Thyroid gland (tissue), 4 donors: ENCODE data around the gene GTF3C2. TPM values are rescaled to one million over a fixed set of nuclear protein-coding genes. Genes with fewer than 3 reads are reported as not detected.

Experiments
- DNase-seq, 2 donors: peaks; one replicate each; pipeline ENCODE4 v3.0.0-alpha.2; 2019
- H3K27ac ChIP-seq, 3 donors: fragments of 200-600 bp; sonication (generic); 1 replicate in 2 of 3; 2 replicates in 1 of 3; pipeline ENCODE4 v1.5.1; 2016 to 2019; ENCODE audit warnings: mild to moderate bottlenecking in 1 of 3, moderate library complexity in 1 of 3
- H3K27me3 ChIP-seq: fragments of 200-600 bp; sonication (generic); one replicate; pipeline ENCODE4 v1.5.1; 2019
- H3K36me3 ChIP-seq, 2 donors: fragments of 200-600 bp; sonication (generic); one replicate each; pipeline ENCODE4 v1.5.1; 2016 to 2019
- H3K4me1 ChIP-seq, 2 donors: fragments of 200-600 bp; sonication (generic); one replicate each; pipeline ENCODE4 v1.5.1; 2017 to 2019
- H3K4me3 ChIP-seq, 3 donors: fragments of 200-600 bp; sonication (generic); replicated peaks in 1 of 3; 1 replicate in 2 of 3; 2 replicates in 1 of 3; pipeline ENCODE4 v1.5.1; 2016; ENCODE audit warnings: mild to moderate bottlenecking in 1 of 3
- H3K9me3 ChIP-seq: fragments of 200-600 bp; sonication (generic); one replicate; pipeline ENCODE4 v1.5.1; 2017
- POLR2A ChIP-seq, 2 donors: fragments of 450-650 bp; IDR thresholded peaks; one replicate each; pipeline ENCODE4 v1.6.1; 2017; ENCODE audit warnings: antibody characterized with exemption in 2 of 2, mild to moderate bottlenecking in 2 of 2, moderate library complexity in 1 of 2
- WGBS, 2 donors: methylation state at CpG; one replicate each; pipeline ENCODE4 v1.1.5; 2017; 5-methylcytosine and 5-hydroxymethylcytosine counted together
- intact Hi-C: fragments of 100-400 bp; cut with DNase I; formaldehyde crosslinking; loops from one replicate; pipeline ENCODE4 v1.15.1; 2023
- total RNA-seq, 4 donors: library from RNA; depleted of rRNA; stranded (reverse); fragments of >200 nt; gene quantifications; one replicate each; pipeline ENCODE4 v1.2.3, GENCODE V29; 2016
- TF ChIP-seq, protein P1 (sequence below), 6 experiments: fragments of 200-600 bp in 3 of 6; fragments of 450-650 bp in 3 of 6; sonication (generic) in 3 of 6; IDR thresholded peaks; one replicate each; pipeline ENCODE4 v1.5.1; 2016 to 2019; ENCODE audit warnings: antibody characterized with exemption in 6 of 6, mild to moderate bottlenecking in 2 of 6, inconsistent platforms in 1 of 6, moderate library complexity in 1 of 6

Gene GTF3C2
- total RNA-seq, 4 donors from 2014 or later: 44.7 to 86.6 (median 51.8) TPM

DNA sequence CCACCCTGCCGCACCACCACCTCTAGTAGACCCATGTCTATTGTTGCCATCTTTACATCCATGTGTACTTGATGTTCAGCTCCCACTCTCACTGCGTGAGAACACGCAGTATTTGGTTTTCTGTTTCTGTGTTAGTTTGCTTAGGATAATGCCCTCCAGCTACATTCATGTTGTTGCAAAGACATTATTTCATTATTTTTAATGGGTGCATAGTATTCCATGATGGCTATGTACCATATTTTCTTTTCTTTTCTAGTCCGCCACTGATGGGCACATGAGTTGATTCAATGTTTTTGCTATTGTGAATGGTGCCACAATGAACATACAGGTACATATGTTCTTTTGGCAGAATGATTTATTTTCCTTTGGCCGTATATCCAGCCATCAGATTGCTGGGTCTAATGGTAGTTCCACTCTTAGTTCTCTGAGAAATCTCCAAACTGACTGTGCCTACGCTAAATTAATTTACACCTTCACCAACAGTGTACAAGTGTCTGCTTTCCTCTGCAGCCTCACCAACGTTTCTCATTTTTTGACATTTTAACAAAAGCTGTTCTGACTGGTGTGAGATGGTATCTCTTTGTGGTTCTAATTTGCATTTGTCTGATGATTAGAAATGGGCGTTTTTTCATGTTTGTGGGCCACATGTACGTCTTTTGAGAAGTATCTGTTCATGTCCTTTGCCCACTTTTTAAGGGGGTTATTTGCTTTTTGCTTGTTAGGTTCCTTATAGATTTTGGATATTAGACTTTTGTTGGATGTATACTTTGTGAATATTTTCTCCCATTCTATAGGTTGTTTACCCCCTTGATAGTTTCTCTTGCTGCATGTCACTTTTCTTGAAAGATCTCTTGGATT, 34.5 kb upstream of the GTF3C2 start:
- WGBS, 2 donors: 95 to 96% methylated on average over 9 of the region's 9 CpGs
- TF ChIP-seq, protein P1, sequence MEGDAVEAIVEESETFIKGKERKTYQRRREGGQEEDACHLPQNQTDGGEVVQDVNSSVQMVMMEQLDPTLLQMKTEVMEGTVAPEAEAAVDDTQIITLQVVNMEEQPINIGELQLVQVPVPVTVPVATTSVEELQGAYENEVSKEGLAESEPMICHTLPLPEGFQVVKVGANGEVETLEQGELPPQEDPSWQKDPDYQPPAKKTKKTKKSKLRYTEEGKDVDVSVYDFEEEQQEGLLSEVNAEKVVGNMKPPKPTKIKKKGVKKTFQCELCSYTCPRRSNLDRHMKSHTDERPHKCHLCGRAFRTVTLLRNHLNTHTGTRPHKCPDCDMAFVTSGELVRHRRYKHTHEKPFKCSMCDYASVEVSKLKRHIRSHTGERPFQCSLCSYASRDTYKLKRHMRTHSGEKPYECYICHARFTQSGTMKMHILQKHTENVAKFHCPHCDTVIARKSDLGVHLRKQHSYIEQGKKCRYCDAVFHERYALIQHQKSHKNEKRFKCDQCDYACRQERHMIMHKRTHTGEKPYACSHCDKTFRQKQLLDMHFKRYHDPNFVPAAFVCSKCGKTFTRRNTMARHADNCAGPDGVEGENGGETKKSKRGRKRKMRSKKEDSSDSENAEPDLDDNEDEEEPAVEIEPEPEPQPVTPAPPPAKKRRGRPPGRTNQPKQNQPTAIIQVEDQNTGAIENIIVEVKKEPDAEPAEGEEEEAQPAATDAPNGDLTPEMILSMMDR (IDR thresholded peaks at IDR 0.05): no peak
- no peak for TF ChIP-seq POLR2A (IDR thresholded peaks at IDR 0.05)
- Histone ChIP-seq H3K9me3 (no peaks in the 10 kb centered on the region), H3K4me3 (no peak overlapping the region), H3K27ac (no peak overlapping the region), H3K4me1 (no peaks in the 10 kb centered on the region), H3K36me3 (no peaks in the 10 kb centered on the region), H3K27me3 (no peaks in the 10 kb centered on the region)
- no peak for DNase-seq
- intact Hi-C loops: no loop called here

DNA sequence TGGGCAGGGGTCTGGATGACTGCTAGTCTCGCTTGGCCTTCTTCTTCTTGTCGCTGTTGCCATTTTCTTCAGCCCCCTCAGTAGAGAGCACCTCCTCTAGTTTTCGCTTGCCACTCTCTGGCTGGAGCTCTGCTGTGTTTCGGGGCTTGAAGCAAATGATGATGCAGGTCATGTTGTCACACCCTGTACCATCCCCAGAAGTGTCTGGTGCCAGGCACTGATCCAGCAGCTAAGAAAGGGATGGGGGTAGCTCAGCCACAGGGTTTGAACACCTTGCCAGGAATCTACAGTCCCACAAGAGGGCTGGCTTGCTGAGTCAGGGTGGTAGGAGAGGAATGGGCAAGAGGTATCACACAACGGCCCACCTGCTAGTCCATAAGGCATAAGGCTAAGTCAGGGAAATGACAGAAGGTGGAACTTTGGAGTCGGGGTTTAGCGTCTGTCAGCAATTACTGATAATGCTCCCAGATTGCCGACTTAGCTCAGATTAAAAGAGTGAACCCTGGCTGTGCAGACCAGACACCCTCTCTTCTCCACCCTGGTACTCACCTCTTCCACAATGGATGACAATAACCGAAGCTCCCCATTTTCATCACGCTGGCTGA, 25.1 kb upstream of the GTF3C2 start:
- TF ChIP-seq POLR2A (IDR thresholded peaks at IDR 0.05): no peak
- TF ChIP-seq, protein P1 (IDR thresholded peaks at IDR 0.05): no peak
- no peak overlapping the region for H3K27ac ChIP-seq
- peaks cover 12 to 28% of the 10 kb centered on the region in 2 donors for H3K4me1 ChIP-seq
- 93 to 94% methylated on average over 10 of the region's 10 CpGs for WGBS, 2 donors
- no peak for DNase-seq
- H3K36me3 ChIP-seq: peaks cover 35 to 39% of the 10 kb centered on the region in 2 donors
- H3K4me3 ChIP-seq: no peak overlapping the region
- intact Hi-C loops: loop anchor here (2.0 kb wide), 1 partner anchor 47 kb away; the partner anchor contains the start of gene NRBP1
- no peaks in the 10 kb centered on the region for H3K27me3 ChIP-seq
- H3K9me3 ChIP-seq: no peaks in the 10 kb centered on the region

DNA sequence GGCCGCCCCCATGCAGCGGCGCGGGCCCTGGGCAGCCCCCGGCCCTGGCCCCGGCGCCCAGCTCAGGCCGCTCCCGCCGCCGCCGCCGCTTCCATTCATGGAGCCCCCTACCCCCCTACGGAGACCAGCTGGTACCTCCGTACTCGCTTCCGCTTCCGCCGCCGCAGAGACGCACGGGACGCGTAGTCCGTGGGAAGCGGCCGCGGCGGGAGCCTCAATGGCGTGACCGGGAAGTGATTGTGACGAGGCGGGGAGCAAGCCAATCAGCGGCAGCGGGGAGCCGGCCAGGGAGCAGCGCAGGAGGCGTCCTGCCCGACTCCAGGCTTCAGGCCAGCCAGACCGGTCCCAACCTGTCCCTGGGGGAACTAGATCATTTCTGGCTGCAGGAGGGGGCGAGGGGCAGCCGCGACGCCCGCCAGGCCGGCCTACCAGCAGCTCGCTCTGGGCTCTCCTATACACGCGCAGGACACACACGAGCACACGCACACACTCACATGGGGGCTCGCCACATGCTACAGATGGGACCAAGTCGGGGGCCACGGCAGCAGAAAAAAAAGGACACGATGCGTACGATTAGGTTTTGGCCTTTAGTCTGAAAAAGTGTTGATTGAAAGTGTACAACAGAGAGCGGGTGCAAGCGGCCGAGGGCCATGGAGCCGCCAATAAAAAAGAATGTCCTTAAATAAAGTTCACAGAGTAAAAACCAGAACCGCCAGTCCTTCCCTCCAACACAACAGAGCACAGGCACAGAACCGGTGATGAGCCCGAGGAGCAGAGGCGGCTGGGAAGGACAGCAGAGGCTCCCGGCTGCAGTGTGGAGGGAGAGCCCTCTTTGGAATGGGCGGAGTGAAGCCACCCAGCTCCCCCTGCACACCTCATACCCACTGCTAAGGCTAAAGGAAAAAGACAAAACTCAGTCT, 24.3 kb upstream of the GTF3C2 start, which contains the start of gene ZNF513:
Gene ZNF513 (minus strand): TSS at position 109 of the 920 bp plus-strand sequence. CDS start 208 bp downstream, outside the sequence.
- Histone ChIP-seq H3K4me3 (peak within 1 kb of the TSS; percentile 3 to 79 (median 62)), H3K36me3 (peaks cover 43 to 47% of the 10 kb centered on the region in 2 donors), H3K27ac (peak within 1 kb of the TSS; percentile 61 to 84 (median 81)), H3K4me1 (peaks cover 12 to 28% of the 10 kb centered on the region in 2 donors), H3K9me3 (no peaks in the 10 kb centered on the region), H3K27me3 (no peaks in the 10 kb centered on the region)
- 36 to 39% methylated on average over 25 to 32 of the region's 67 CpGs for WGBS, 2 donors
- intact Hi-C loops: no loop called here
- peak; percentile 98 to 99 for DNase-seq
- TF ChIP-seq, protein P1 (IDR thresholded peaks at IDR 0.05): no peak
- TF ChIP-seq POLR2A (IDR thresholded peaks at IDR 0.05): peak in 1 of 2 donors; percentile 62

DNA sequence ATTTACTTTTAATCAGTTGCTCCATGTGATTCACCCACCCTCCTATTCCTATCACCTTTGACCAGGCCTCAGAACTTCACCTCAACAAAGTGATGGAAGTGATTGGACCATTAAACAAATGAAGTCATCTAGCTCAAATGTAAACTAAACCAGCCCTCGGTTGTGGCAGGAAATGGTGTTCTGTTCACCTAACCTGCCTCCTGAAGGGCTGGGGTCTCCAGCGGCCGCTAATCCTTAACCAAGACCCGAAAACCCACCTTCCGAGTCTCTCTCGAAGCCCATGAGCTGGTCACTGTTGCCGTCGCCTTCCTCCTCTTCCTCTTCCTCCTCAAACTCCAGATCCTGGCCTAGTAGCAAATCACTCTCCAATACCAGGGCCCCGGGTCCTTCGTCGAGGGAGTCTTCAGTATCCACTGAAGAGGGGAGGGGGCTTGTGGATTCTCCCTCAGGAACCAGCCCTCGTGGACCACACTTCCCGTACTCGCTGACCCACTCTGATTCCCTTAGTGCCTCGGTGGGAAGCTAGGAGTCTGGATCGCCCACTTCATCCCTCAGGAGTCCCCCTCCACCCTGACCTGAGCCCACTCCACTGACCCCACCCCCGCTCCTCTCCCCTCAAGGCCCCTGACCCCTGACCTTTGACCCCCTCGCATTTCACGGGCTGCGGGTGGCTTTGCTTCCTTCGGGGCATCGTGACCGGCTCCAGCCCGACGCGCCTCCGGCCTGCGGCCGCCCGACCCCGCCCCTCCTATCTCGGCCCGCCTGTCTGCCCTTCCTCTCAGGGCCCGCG, 23.5 kb upstream of the GTF3C2 start:
- peak; percentile 52 to 64 for DNase-seq
- 1 to 2% methylated on average over 17 to 27 of the region's 35 CpGs for WGBS, 2 donors

More for the DNA sequence above, 23.5 kb upstream of the GTF3C2 start:
- no peaks in the 10 kb centered on the region for H3K9me3 ChIP-seq
- peak overlapping the region; percentile 50 to 84 (median 81) for H3K27ac ChIP-seq
- peak overlapping the region; percentile 3 to 79 (median 62) for H3K4me3 ChIP-seq
- peaks cover 49 to 56% of the 10 kb centered on the region in 2 donors for H3K36me3 ChIP-seq
- peaks cover 12 to 28% of the 10 kb centered on the region in 2 donors for H3K4me1 ChIP-seq
- TF ChIP-seq, protein P1 (IDR thresholded peaks at IDR 0.05): no peak
- TF ChIP-seq POLR2A (IDR thresholded peaks at IDR 0.05): no peak
- intact Hi-C loops: no loop called here
- no peaks in the 10 kb centered on the region for H3K27me3 ChIP-seq
